Neural cell (in vitro differentiated cells): Measurements from ENCODE around the gene SOS1.

ENCODE experiments used
- EP300 ChIP-seq: fragments of 450-650 bp; conservative IDR thresholded peaks from 2 replicates; pipeline ENCODE4 v1.6.1; 2014; ENCODE audit warnings: antibody characterized with exemption, mild to moderate bottlenecking, moderate library complexity; ENCODE audit not compliant: poor library complexity, severe bottlenecking
- POLR2AphosphoS5 ChIP-seq: IDR thresholded peaks from 2 replicates; pipeline ENCODE4 v1.6.1; 2012
- TF ChIP-seq, protein P1 (sequence below): fragments of 450-650 bp; IDR thresholded peaks from 2 replicates; pipeline ENCODE4 v1.5.1; 2014; ENCODE audit warnings: antibody characterized with exemption, mild to moderate bottlenecking, moderate library complexity; ENCODE audit not compliant: poor library complexity, severe bottlenecking

DNA sequence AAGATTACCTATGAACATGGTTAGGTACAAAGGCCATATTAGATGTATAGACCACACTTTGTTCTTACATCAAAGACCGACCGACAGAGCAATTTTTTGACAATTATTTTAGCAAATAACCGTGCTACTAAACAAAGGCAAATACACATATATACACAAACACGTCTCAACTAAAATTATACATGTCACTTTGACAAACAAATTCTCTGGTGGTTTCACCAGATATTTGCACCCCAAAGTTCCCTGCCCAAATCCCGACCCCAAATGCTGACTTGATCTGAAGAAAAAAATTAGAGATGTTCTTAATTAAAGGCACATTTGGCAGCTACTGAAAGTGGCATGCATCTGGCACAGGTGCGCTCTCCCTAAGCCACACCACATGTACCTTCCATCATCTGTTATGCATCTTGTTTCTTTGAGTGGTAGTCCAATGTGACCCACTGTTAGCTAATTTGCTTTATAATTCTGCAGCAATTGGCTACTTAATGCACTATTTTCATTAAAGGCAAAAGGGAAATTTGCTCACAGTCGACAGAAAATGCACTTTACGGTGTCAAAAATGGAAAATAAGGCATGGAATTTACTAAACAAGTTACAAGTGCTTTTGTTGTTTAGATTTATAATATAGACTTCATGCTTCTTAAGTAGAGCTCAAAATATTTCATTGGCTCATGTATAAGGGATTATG, 139.0 kb downstream of the SOS1 start:
- TF ChIP-seq, protein P1, sequence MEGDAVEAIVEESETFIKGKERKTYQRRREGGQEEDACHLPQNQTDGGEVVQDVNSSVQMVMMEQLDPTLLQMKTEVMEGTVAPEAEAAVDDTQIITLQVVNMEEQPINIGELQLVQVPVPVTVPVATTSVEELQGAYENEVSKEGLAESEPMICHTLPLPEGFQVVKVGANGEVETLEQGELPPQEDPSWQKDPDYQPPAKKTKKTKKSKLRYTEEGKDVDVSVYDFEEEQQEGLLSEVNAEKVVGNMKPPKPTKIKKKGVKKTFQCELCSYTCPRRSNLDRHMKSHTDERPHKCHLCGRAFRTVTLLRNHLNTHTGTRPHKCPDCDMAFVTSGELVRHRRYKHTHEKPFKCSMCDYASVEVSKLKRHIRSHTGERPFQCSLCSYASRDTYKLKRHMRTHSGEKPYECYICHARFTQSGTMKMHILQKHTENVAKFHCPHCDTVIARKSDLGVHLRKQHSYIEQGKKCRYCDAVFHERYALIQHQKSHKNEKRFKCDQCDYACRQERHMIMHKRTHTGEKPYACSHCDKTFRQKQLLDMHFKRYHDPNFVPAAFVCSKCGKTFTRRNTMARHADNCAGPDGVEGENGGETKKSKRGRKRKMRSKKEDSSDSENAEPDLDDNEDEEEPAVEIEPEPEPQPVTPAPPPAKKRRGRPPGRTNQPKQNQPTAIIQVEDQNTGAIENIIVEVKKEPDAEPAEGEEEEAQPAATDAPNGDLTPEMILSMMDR = no peak
- TF ChIP-seq EP300 = no peak
- no peak for TF ChIP-seq POLR2AphosphoS5
